ENCODE results near the gene SLC39A7. TPM values are rescaled to one million over a fixed set of nuclear protein-coding genes. Genes with fewer than 3 reads are reported as not detected.
A peak's percentile ranks its signal among the peaks of the same experiment; 100 is the strongest.

Gene SLC39A7, protein sequence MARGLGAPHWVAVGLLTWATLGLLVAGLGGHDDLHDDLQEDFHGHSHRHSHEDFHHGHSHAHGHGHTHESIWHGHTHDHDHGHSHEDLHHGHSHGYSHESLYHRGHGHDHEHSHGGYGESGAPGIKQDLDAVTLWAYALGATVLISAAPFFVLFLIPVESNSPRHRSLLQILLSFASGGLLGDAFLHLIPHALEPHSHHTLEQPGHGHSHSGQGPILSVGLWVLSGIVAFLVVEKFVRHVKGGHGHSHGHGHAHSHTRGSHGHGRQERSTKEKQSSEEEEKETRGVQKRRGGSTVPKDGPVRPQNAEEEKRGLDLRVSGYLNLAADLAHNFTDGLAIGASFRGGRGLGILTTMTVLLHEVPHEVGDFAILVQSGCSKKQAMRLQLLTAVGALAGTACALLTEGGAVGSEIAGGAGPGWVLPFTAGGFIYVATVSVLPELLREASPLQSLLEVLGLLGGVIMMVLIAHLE
- total RNA-seq, result 46.0 TPM
- long read RNA-seq, transcript SLC39A7-202 (7 exons, 2,409 nt), result minor isoform, 8 of 18 reads
- long read RNA-seq, transcript SLC39A7-201 (8 exons, 2,153 nt), result major isoform, 10 of 18 reads
- long read RNA-seq, partial matches to known transcripts, result 0 of 18 reads
- long read RNA-seq, other reads (novel, unspliced or antisense), result 0 of 18 reads

DNA sequence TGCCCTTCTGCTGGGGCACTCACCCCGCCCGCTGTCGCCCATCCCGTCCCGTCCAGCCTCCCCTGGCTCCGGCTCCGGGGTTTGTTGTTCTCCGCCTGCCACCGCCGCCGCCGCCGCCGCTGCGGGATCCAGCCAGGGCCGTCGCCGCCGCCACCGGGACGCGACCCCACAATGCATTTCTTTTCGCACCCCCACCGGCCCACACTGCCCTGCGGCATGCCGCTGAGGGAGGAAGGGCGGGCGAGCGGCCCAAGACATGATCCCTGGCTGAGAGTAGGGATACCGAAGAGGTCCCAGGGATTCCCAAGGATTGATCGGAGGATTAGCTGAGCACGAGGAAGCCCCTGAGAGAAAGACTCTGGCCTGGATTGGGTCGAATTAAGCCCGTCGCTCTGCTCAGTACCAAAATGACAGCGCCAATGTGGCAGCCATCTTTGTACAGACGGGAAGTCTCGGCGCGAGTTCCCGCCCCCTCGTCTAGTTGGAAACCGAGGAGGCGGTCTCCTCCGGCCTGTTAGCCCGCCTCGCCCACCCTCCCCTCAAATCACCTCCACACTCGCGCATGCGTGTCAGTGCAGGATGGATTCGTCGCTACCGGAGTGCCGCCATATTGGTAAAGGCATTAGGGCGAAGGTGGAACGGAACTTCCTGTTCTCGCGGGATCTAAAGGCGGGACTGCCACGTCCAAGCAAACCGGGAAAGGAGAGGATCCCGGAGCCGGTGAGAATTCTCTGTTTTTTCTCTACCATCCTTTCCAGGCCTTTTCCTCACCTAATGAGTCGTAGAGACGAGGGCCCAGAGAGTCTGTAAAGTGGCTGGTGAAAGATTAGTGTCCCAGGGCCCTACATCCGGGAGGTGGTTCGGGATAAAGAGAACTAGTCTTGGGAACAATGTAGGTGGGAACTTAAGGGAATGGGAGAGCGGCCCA, at the start of gene SLC39A7, which contains the start of gene RXRB:
TSS of gene SLC39A7 (plus strand) at position 649 of the 928 bp plus-strand sequence. CDS start 379 bp downstream, outside the sequence.
TSS of gene RXRB (minus strand) at position 447 of the 928 bp plus-strand sequence. CDS start at position 258, 189 bp downstream.
- intact Hi-C loops (cut with DNase I), result loop anchor here (5.0 kb wide), 1 partner anchor 228 kb away; no protein-coding TSS in a partner anchor
- DNase-seq (peak; percentile 100), ATAC-seq (ENCODE audit: poor library complexity) (peak; percentile 90)

- DNase-seq, result no peak
- intact Hi-C loops (cut with DNase I), result no loop called here
- no peak for ATAC-seq (ENCODE audit: poor library complexity)
These were observed 49.6 kb upstream of the SLC39A7 start for GRCh38 chr6:33151050-33151449.

- no peak for DNase-seq
- ATAC-seq (ENCODE audit: poor library complexity), result no peak
- intact Hi-C loops (cut with DNase I), result no loop called here
These were observed 46.3 kb upstream of the SLC39A7 start for GRCh38 chr6:33154349-33154748.

- DNase-seq, result no peak
- no peak for ATAC-seq (ENCODE audit: poor library complexity)
- intact Hi-C loops (cut with DNase I), result no loop called here
These were observed 44.1 kb upstream of the SLC39A7 start for GRCh38 chr6:33156561-33156960.

DNA sequence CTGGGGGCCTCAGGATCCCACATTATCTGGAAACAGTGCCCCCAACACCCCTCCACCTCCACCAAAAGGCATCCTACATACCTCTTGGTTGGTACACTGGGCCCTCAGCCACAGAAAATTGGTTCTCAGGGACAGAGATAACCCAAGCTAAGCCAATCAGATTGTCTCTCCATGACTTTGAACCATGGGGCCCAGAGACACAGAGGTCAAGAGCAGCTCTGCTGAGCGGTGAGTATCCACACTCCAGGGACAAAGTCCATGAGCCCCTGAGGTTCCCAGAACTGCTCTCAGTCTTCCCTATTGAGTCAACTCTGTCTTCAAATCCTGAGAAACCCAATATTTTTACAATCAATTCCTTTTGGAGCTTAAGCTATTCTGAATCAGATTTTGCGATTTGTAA, 43.7 kb upstream of the SLC39A7 start:
- ATAC-seq (ENCODE audit: poor library complexity) (no peak), DNase-seq (no peak)
- intact Hi-C loops (cut with DNase I), result no loop called here

DNA sequence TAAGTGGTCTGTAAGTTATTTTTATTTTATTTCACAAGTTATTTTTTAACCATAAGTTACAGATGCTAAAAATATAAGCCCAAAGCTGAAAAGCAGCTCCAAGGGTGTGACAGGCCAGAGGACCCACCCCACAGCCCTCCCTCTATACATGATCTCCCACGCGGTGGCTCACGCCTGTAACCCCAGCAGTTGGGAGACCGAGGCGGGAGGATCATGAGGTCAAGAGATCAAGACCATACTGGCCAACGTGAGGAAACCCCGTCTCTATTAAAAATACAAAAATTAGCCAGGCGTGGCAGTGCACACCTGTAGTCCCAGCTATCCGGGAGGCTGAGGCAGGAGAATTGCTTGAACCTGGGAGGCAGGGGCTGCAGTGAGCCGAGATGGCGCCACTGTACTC, 40.6 kb upstream of the SLC39A7 start:
- no peak for ATAC-seq (ENCODE audit: poor library complexity)
- DNase-seq, result no peak
- intact Hi-C loops (cut with DNase I), result loop anchor here (5.0 kb wide), 1 partner anchor 87 kb away; no protein-coding TSS in a partner anchor

GRCh38 chr6:33160728-33161344, 39.8 kb upstream of the SLC39A7 start:
- intact Hi-C loops (cut with DNase I), result loop anchor here (5.0 kb wide), 1 partner anchor 86 kb away; no protein-coding TSS in a partner anchor
- DNase-seq (peak; percentile 72), ATAC-seq (ENCODE audit: poor library complexity) (peak; percentile 49)

DNA sequence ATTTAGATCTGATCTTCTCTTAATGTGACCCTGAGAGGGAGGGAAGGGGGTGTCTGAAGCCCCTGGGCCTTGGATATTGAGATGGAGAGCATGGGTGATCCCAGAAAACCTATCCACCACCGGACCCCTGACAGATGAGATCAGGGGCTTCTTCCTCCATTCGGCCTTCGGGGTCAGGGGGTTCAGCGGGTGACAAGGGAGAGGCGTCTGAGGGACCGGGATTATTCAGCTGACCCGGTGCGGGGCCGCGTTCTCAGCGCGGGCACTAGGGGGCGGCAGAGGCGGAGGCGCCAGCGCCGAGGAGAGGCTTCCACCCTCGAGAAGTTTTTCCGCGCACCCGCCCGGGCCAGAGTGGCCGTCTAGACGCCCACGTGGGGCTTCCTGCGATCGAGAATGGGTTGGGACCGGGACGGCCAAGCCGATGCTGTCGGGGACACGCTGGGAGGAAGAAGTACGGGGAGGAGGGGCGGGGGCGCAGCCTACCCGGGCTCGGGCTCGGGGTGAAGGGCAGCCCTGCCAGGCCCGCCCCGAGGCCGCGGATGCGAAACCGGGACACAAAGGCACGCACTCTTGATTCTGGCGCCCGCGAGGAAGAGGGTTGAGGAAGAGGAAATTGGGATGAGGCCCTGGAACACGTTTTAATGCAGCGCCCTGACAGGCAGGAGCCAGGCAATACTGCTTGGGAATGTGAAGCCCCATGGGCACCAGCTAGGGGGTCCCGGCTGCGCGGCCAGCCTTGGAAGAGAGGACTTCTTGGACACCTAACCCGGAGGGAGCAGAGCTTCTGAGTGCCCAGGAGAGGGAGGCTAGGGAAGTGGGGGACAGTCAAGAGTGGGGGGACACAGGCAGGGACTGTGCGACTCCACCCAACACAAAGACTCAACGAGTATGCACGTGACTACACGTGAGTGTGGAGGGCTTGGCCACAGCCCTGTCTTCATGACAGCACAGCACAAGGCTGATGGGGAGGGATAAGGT, 39.0 kb upstream of the SLC39A7 start:
- ATAC-seq (ENCODE audit: poor library complexity) (peak; percentile 95), DNase-seq (peak; percentile 90)
- intact Hi-C loops (cut with DNase I), result loop anchor here (5.0 kb wide), 1 partner anchor 86 kb away; no protein-coding TSS in a partner anchor

DNA sequence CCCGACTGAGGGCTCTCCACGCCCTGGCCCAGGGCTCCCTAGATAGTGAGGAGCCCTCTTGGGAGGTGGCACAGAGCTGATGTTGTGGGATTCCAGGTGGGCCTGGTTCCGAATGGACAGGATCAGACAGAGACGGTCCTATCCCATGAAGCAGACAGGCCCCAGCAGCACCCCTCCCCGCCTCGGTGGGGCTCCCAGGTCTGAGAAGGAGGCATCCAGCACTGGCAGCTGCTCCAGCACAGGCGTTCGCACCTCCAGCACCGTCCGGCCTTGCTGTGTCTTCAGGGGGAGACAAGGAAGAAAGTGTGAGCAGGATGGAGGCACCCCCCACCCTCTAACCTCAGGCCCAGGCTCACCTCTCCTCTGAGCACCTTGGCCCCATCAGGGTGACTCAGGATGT, 37.1 kb upstream of the SLC39A7 start:
- intact Hi-C loops (cut with DNase I), result loop anchor here (5.0 kb wide), 1 partner anchor 84 kb away; no protein-coding TSS in a partner anchor
- DNase-seq, result no peak
- no peak for ATAC-seq (ENCODE audit: poor library complexity)

GRCh38 chr6:33164176-33164575, 36.5 kb upstream of the SLC39A7 start:
- intact Hi-C loops (cut with DNase I), result loop anchor here (5.0 kb wide), 1 partner anchor 83 kb away; no protein-coding TSS in a partner anchor
- DNase-seq (no peak), ATAC-seq (ENCODE audit: poor library complexity) (no peak)

DNA sequence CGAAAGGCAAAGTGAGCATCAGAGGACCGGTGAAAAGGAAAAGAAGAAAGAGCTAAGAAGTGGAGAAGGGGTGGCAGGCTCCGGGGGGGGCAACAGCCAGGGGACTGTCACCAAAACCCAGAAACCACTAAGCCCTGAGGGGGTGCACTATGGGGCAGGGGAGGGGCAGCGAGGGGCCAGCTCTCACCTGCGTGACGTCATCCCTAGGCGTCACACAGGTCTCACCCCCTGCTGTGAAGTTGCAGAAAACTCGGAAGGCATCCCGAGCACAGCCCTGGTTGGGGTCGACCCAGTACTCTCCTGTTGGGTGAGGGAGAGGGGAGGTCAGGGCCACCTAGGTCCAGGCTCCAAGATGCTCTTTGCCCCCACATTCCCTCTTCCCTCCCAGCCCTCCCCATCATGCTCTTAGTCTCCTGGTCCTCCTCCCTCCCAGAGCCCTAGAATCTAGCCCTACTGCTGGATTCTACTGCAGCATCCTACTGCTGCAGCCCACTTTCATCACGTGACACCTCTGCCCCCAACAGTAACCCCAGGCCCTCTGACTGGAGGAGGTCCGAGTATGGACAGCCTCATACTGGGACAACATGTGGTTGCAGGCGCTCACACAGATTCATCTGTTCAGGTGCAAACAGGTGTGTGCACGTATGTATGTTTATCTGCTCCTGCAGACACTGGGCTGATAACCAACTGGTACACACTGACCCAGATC, 35.8 kb upstream of the SLC39A7 start:
- DNase-seq, result no peak
- intact Hi-C loops (cut with DNase I), result loop anchor here (5.0 kb wide), 1 partner anchor 82 kb away; no protein-coding TSS in a partner anchor
- ATAC-seq (ENCODE audit: poor library complexity), result no peak

- no peak for ATAC-seq (ENCODE audit: poor library complexity)
- no peak for DNase-seq
- intact Hi-C loops (cut with DNase I), result no loop called here
These were observed 34.9 kb upstream of the SLC39A7 start for GRCh38 chr6:33165581-33166258.

- ATAC-seq (ENCODE audit: poor library complexity) (no peak), DNase-seq (no peak)
These were observed 34.3 kb upstream of the SLC39A7 start for GRCh38 chr6:33166363-33166762.

DNA sequence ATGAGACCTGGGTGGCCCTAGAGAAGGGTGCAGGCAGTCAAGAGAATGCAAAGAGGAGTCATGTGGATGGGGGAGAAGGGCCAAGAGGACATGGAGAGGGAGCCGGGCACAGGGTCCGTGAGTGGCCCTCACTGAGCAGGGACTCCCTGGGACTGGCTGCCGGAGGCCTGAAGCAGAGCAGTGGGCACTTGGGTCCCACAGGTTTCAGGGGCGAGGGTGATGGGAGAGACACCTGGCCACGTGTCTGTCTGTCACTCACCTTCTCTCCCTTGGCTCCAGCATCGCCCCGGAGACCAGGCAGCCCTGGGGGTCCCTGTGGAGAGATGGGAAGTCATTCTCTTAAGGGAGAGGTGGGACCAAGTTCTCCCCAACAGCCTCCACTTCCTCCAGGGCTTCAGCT, 33.9 kb upstream of the SLC39A7 start:
- ATAC-seq (ENCODE audit: poor library complexity) (no peak), DNase-seq (no peak)
- intact Hi-C loops (cut with DNase I), result no loop called here

More at GRCh38 chr6:33166363-33166762, 34.3 kb upstream of the SLC39A7 start:
- intact Hi-C loops (cut with DNase I), result no loop called here

DNA sequence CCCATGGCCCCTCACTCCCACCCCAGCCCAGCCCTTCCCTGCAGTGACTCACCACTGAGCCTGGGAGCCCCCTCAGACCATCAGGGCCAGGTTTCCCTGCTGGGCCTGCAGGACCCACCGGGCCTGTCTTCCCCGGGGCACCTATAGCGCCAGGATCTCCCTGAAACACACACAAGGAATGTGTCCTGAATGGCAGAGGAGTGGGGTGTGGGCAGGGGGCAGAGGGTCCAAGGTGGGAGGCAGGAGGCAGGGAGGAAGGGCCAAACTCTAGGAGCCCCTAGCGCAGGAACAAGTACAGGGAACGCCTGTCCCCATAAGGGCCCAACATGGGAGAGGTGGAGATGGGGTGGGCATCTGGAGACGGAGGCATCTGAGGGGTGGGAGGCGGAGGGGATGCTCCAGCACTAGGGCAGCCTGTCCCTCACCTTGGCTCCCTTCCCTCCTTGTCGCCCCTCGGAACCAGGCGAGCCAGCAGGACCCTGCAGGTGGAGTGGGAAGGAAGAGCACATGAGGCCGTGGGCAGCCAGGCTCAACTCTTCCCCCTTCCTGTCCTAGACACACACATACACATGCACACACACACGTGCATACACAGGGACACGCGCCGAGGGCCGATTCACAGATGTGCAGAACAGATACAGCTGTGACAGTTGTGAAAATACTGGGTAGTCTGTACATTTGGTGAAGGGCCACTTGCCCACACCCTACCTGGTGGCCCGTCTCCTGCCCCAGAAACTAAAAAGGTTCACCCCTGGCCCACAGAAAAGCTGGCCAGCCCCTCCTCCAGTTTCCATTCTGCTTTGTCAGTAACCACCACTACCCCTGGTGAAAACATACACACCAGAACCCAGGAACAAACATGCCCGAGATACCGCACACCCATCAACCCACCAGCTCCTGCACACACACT, 33.0 kb upstream of the SLC39A7 start:
- ATAC-seq (ENCODE audit: poor library complexity), result no peak
- intact Hi-C loops (cut with DNase I), result no loop called here
- no peak for DNase-seq

Measured in Right ventricle myocardium superior (tissue), 1 donor.